ENCODE results near the gene SERAC1.
A peak's percentile ranks its signal among the peaks of the same experiment; 100 is the strongest.

Gene SERAC1

DNA sequence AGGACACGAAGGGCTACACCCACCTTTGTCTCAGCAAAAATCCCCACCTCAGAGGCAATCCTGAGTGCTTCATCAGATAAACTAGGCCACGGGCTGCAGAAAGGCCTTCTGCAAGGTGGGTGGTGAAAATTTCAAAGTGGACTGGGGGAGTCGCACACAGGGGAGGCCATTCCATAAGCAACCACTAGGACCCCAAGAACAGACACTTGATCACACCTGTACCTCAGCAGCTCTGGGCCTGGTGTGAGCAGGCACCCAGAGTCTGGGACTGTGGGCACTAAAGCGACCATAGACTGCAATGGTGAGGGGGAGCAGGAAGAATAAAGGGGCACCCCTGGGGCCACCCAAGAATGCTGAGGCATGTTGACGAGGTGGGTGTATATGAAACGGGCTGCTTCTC is 52.6 kb downstream of the SERAC1 start:
- H3K4ac ChIP-seq (ENCODE audit: low read depth in 1 of 2, low read length in 2 of 2): no peak overlapping the region
- no peak overlapping the region for H3K4me2 ChIP-seq (ENCODE audit: low read length, poor library complexity, severe bottlenecking)
- H3K4me1 ChIP-seq (ENCODE audit: control insufficient read depth, insufficient read depth, low read depth, low read length): no peaks in the 10 kb centered on the region
- no peak overlapping the region for H2BK120ac ChIP-seq (ENCODE audit: low read depth, low read length)
- H3K9me3 ChIP-seq (ENCODE audit: control insufficient read depth, low read length): no peaks in the 10 kb centered on the region
- H3K27me3 ChIP-seq (ENCODE audit: control insufficient read depth in 1 of 2, insufficient read depth in 1 of 2, low read length in 2 of 2): no peaks in the 10 kb centered on the region
- peaks cover 14 to 74% of the 10 kb centered on the region in 2 experiments for H3K36me3 ChIP-seq (ENCODE audit: control insufficient read depth in 1 of 2, insufficient read depth in 2 of 2, low read depth in 1 of 2, low read length in 2 of 2)
- H2BK5ac ChIP-seq (ENCODE audit: low read depth, low read length, poor library complexity, severe bottlenecking): no peak overlapping the region
- H3K23ac ChIP-seq (ENCODE audit: low read length in 2 of 2): no peak overlapping the region
- 96% methylated on average over 6 of the region's 6 CpGs for WGBS
- DNase-seq: no peak
- no peak overlapping the region for H2BK15ac ChIP-seq (ENCODE audit: low read depth, poor library complexity, severe bottlenecking)
- no peak overlapping the region for H2AFZ ChIP-seq (ENCODE audit: low read depth, low read length)
- no peak overlapping the region for H3K9ac ChIP-seq (ENCODE audit: low read length)
- no peak overlapping the region for H3K27ac ChIP-seq (ENCODE audit: low read length, poor library complexity, severe bottlenecking)
- no peak overlapping the region for H2BK12ac ChIP-seq (ENCODE audit: low read length in 2 of 2)
- no peak overlapping the region for H3K4me3 ChIP-seq (ENCODE audit: insufficient read depth in 1 of 2, low read depth in 1 of 2, low read length in 2 of 2)
- H3K14ac ChIP-seq (ENCODE audit: low read length in 2 of 2): no peak overlapping the region
- no peak overlapping the region for H4K8ac ChIP-seq (ENCODE audit: low read length)
- H4K91ac ChIP-seq (ENCODE audit: low read length): no peak overlapping the region
- H2AK5ac ChIP-seq (ENCODE audit: low read length, severe bottlenecking): no peak overlapping the region
- no peaks in the 10 kb centered on the region for H3K79me1 ChIP-seq (replicated peaks; ENCODE audit: low read length, poor library complexity, severe bottlenecking)
- no peak overlapping the region for H3K18ac ChIP-seq (ENCODE audit: low read depth in 1 of 2, low read length in 2 of 2)

DNA sequence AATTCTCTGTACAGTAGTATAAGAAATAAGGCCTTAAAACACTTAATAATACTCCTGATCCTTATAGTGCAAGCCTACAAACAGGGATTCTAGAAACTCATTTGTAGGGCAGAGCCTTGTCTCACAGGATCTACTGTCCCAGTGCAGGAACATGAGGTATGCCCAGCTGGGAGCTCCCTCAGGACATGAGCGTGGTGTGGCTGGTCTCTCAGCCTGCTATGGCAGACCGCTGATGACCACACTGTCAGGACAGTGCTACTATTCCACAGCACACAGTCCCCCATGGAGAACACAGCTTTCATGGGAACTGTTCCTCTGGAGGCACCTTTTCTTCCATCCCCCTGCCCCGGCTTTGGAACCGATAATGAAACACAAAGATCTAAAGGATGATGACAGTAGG is 53.0 kb downstream of the SERAC1 start:
- no peak overlapping the region for H3K4me3 ChIP-seq (ENCODE audit: insufficient read depth in 1 of 2, low read depth in 1 of 2, low read length in 2 of 2)

DNA sequence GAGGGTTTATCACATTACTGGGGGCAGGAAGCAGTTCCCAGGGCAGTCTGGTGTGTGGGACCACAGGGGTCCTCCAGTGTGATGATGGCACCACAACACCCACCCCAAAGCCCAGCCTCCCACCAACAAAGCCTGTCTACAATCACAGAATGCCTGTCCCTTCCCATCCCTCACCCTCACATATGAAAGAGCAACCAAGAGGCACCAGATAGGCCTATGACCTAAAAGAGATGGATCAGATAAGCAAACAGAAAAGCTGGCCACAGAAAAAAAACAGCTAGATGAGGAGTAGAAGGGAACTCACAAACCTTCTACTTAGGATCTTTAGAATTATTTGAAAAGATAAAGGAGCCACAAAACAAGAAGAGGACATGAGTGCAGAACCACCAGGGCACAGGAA is 54.3 kb downstream of the SERAC1 start:
- H2BK120ac ChIP-seq (ENCODE audit: low read depth, low read length): no peak overlapping the region
- no peak overlapping the region for H4K8ac ChIP-seq (ENCODE audit: low read length)
- H3K4ac ChIP-seq (ENCODE audit: low read depth in 1 of 2, low read length in 2 of 2): no peak overlapping the region
- no peaks in the 10 kb centered on the region for H3K9me3 ChIP-seq (ENCODE audit: control insufficient read depth, low read length)
- no peak overlapping the region for H4K91ac ChIP-seq (ENCODE audit: low read length)
- H2AK5ac ChIP-seq (ENCODE audit: low read length, severe bottlenecking): no peak overlapping the region
- no peaks in the 10 kb centered on the region for H3K27me3 ChIP-seq (ENCODE audit: control insufficient read depth in 1 of 2, insufficient read depth in 1 of 2, low read length in 2 of 2)
- H2BK15ac ChIP-seq (ENCODE audit: low read depth, poor library complexity, severe bottlenecking): no peak overlapping the region
- peaks cover 14 to 77% of the 10 kb centered on the region in 2 experiments for H3K36me3 ChIP-seq (ENCODE audit: control insufficient read depth in 1 of 2, insufficient read depth in 2 of 2, low read depth in 1 of 2, low read length in 2 of 2)
- no peaks in the 10 kb centered on the region for H3K79me1 ChIP-seq (replicated peaks; ENCODE audit: low read length, poor library complexity, severe bottlenecking)
- H3K9ac ChIP-seq (ENCODE audit: low read length): no peak overlapping the region
- no peak overlapping the region for H3K18ac ChIP-seq (ENCODE audit: low read depth in 1 of 2, low read length in 2 of 2)
- H2BK12ac ChIP-seq (ENCODE audit: low read length in 2 of 2): no peak overlapping the region
- DNase-seq: no peak
- H3K4me2 ChIP-seq (ENCODE audit: low read length, poor library complexity, severe bottlenecking): no peak overlapping the region
- no peak overlapping the region for H3K4me3 ChIP-seq (ENCODE audit: insufficient read depth in 1 of 2, low read depth in 1 of 2, low read length in 2 of 2)
- no peak overlapping the region for H2AFZ ChIP-seq (ENCODE audit: low read depth, low read length)
- H2BK5ac ChIP-seq (ENCODE audit: low read depth, low read length, poor library complexity, severe bottlenecking): no peak overlapping the region
- no peak overlapping the region for H3K27ac ChIP-seq (ENCODE audit: low read length, poor library complexity, severe bottlenecking)
- peak overlapping the region in 1 of 2 experiments; percentile 33 for H3K14ac ChIP-seq (ENCODE audit: low read length in 2 of 2)
- no peak overlapping the region for H3K23ac ChIP-seq (ENCODE audit: low read length in 2 of 2)
- no peaks in the 10 kb centered on the region for H3K4me1 ChIP-seq (ENCODE audit: control insufficient read depth, insufficient read depth, low read depth, low read length)

More for the DNA sequence above, 53.0 kb downstream of the SERAC1 start:
- Histone ChIP-seq H3K18ac (ENCODE audit: low read depth in 1 of 2, low read length in 2 of 2) (no peak overlapping the region), H3K4me2 (ENCODE audit: low read length, poor library complexity, severe bottlenecking) (no peak overlapping the region), H2BK12ac (ENCODE audit: low read length in 2 of 2) (no peak overlapping the region), H3K36me3 (ENCODE audit: control insufficient read depth in 1 of 2, insufficient read depth in 2 of 2, low read depth in 1 of 2, low read length in 2 of 2) (peaks cover 14 to 75% of the 10 kb centered on the region in 2 experiments), H2BK120ac (ENCODE audit: low read depth, low read length) (no peak overlapping the region), H2AK5ac (ENCODE audit: low read length, severe bottlenecking) (no peak overlapping the region), H3K9me3 (ENCODE audit: control insufficient read depth, low read length) (no peaks in the 10 kb centered on the region), H3K23ac (ENCODE audit: low read length in 2 of 2) (no peak overlapping the region), H3K4ac (ENCODE audit: low read depth in 1 of 2, low read length in 2 of 2) (no peak overlapping the region), H3K14ac (ENCODE audit: low read length in 2 of 2) (no peak overlapping the region), H2BK15ac (ENCODE audit: low read depth, poor library complexity, severe bottlenecking) (no peak overlapping the region), H2AFZ (ENCODE audit: low read depth, low read length) (no peak overlapping the region), H3K27me3 (ENCODE audit: control insufficient read depth in 1 of 2, insufficient read depth in 1 of 2, low read length in 2 of 2) (no peaks in the 10 kb centered on the region), H4K91ac (ENCODE audit: low read length) (no peak overlapping the region), H3K4me1 (ENCODE audit: control insufficient read depth, insufficient read depth, low read depth, low read length) (no peaks in the 10 kb centered on the region), H4K8ac (ENCODE audit: low read length) (no peak overlapping the region), H3K27ac (ENCODE audit: low read length, poor library complexity, severe bottlenecking) (no peak overlapping the region), H3K79me1 (replicated peaks; ENCODE audit: low read length, poor library complexity, severe bottlenecking) (no peaks in the 10 kb centered on the region), H3K9ac (ENCODE audit: low read length) (no peak overlapping the region), H2BK5ac (ENCODE audit: low read depth, low read length, poor library complexity, severe bottlenecking) (no peak overlapping the region)
- WGBS: 95% methylated on average over 4 of the region's 4 CpGs
- no peak for DNase-seq

DNA sequence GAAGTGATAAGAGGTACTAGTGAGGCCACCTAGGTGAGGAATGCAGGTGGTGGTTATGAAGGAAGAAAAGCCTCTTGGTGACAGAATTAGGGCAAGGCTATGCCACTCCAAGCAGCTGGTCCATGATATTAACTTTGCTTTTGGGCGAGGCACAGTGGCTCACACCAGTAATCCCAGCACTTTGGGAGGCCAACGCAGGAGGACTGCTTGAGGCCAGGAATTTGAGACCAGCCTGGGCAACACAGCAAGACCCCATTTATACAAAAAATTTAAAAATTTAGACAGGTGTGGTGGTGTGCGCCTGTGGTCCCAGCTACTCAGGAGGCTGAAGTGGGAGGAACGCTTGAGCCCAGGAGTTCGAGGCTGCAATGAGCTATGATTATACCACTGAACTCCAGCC is 56.1 kb downstream of the SERAC1 start:
- H3K14ac ChIP-seq (ENCODE audit: low read length in 2 of 2): no peak overlapping the region
- no peak overlapping the region for H2BK120ac ChIP-seq (ENCODE audit: low read depth, low read length)
- H3K4me1 ChIP-seq (ENCODE audit: control insufficient read depth, insufficient read depth, low read depth, low read length): no peaks in the 10 kb centered on the region
- H3K4me3 ChIP-seq (ENCODE audit: insufficient read depth in 1 of 2, low read depth in 1 of 2, low read length in 2 of 2): no peak overlapping the region
- H2BK5ac ChIP-seq (ENCODE audit: low read depth, low read length, poor library complexity, severe bottlenecking): no peak overlapping the region
- H3K4ac ChIP-seq (ENCODE audit: low read depth in 1 of 2, low read length in 2 of 2): no peak overlapping the region
- H2AFZ ChIP-seq (ENCODE audit: low read depth, low read length): no peak overlapping the region
- H3K27ac ChIP-seq (ENCODE audit: low read length, poor library complexity, severe bottlenecking): no peak overlapping the region
- H2BK15ac ChIP-seq (ENCODE audit: low read depth, poor library complexity, severe bottlenecking): no peak overlapping the region
- H3K36me3 ChIP-seq (ENCODE audit: control insufficient read depth in 1 of 2, insufficient read depth in 2 of 2, low read depth in 1 of 2, low read length in 2 of 2): peaks cover 14 to 68% of the 10 kb centered on the region in 2 experiments
- H4K91ac ChIP-seq (ENCODE audit: low read length): no peak overlapping the region
- H3K18ac ChIP-seq (ENCODE audit: low read depth in 1 of 2, low read length in 2 of 2): no peak overlapping the region
- H3K79me1 ChIP-seq (replicated peaks; ENCODE audit: low read length, poor library complexity, severe bottlenecking): no peaks in the 10 kb centered on the region
- no peaks in the 10 kb centered on the region for H3K9me3 ChIP-seq (ENCODE audit: control insufficient read depth, low read length)
- no peak overlapping the region for H3K9ac ChIP-seq (ENCODE audit: low read length)
- WGBS: 99% methylated on average over 4 of the region's 5 CpGs
- DNase-seq: no peak
- H3K23ac ChIP-seq (ENCODE audit: low read length in 2 of 2): no peak overlapping the region
- no peak overlapping the region for H3K4me2 ChIP-seq (ENCODE audit: low read length, poor library complexity, severe bottlenecking)
- H2AK5ac ChIP-seq (ENCODE audit: low read length, severe bottlenecking): no peak overlapping the region
- H2BK12ac ChIP-seq (ENCODE audit: low read length in 2 of 2): no peak overlapping the region
- H4K8ac ChIP-seq (ENCODE audit: low read length): no peak overlapping the region
- no peaks in the 10 kb centered on the region for H3K27me3 ChIP-seq (ENCODE audit: control insufficient read depth in 1 of 2, insufficient read depth in 1 of 2, low read length in 2 of 2)
